ENCODE data around the gene GALNTL6. TPM values are rescaled to one million over a fixed set of nuclear protein-coding genes. Genes with fewer than 3 reads are reported as not detected.

GALNTL6 gene
- total and polyA plus RNA-seq, 2 of the 4 experiments (the other 2 are of a cell fraction): under 0.01 TPM; not detected in 1

- Histone ChIP-seq H3K36me3 (ENCODE audit: control insufficient read depth, insufficient read depth, low read length) (no peaks in the 10 kb centered on the region), H3K9ac (ENCODE audit: low read depth, low read length) (no peak overlapping the region), H3K27me3 (ENCODE audit: control insufficient read depth, insufficient read depth, low read length) (no peaks in the 10 kb centered on the region), H2AK9ac (replicated peaks; ENCODE audit: low read depth, low read length, poor library complexity) (no peak overlapping the region), H2AFZ (replicated peaks; ENCODE audit: low read length, poor library complexity) (no peak overlapping the region), H3K18ac (ENCODE audit: low read depth, low read length) (no peak overlapping the region), H4K8ac (ENCODE audit: low read depth in 2 of 2, low read length in 2 of 2) (no peak overlapping the region), H3K14ac (replicated peaks; ENCODE audit: low read depth, low read length) (no peak overlapping the region), H3K27ac (ENCODE audit: insufficient read depth, low read length) (no peak overlapping the region), H2BK5ac (ENCODE audit: low read depth, low read length, poor library complexity, severe bottlenecking) (no peak overlapping the region), H3K4me2 (ENCODE audit: low read depth, low read length) (no peak overlapping the region), H2BK120ac (ENCODE audit: low read depth, low read length) (no peak overlapping the region), H3K4me3 (ENCODE audit: insufficient read depth, low read depth, low read length) (no peak overlapping the region), H2BK20ac (ENCODE audit: low read depth, low read length) (no peak overlapping the region), H3K4ac (ENCODE audit: low read depth, low read length) (no peak overlapping the region), H4K5ac (ENCODE audit: low read depth, low read length) (no peak overlapping the region), H4K20me1 (ENCODE audit: insufficient read depth, low read length) (no peaks in the 10 kb centered on the region), H3K4me1 (ENCODE audit: control insufficient read depth, insufficient read depth, low read length) (no peaks in the 10 kb centered on the region), H4K91ac (ENCODE audit: insufficient read depth, low read depth, low read length) (no peak overlapping the region), H3K79me1 (ENCODE audit: low read depth in 1 of 2, low read length in 2 of 2) (no peaks in the 10 kb centered on the region), H2BK15ac (ENCODE audit: low read depth, low read length) (no peak overlapping the region), H3K23ac (ENCODE audit: low read depth, low read length) (no peak overlapping the region), H3K9me1 (ENCODE audit: insufficient read depth, low read length) (no peaks in the 10 kb centered on the region), H2AK5ac (ENCODE audit: low read depth, low read length) (no peak overlapping the region), H3K9me3 (ENCODE audit: control insufficient read depth, insufficient read depth, low read length) (no peaks in the 10 kb centered on the region), H3K56ac (ENCODE audit: extremely low read depth, insufficient read depth, low read length) (no peak overlapping the region)
- no peak for TF ChIP-seq CHD1 (IDR thresholded peaks at IDR 0.05; ENCODE audit: low read depth, low read length)
- no peak for TF ChIP-seq RAD21 (IDR thresholded peaks at IDR 0.05; ENCODE audit: low read length)
- TF ChIP-seq, protein P1, sequence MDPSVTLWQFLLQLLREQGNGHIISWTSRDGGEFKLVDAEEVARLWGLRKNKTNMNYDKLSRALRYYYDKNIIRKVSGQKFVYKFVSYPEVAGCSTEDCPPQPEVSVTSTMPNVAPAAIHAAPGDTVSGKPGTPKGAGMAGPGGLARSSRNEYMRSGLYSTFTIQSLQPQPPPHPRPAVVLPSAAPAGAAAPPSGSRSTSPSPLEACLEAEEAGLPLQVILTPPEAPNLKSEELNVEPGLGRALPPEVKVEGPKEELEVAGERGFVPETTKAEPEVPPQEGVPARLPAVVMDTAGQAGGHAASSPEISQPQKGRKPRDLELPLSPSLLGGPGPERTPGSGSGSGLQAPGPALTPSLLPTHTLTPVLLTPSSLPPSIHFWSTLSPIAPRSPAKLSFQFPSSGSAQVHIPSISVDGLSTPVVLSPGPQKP (IDR thresholded peaks at IDR 0.05; ENCODE audit: borderline replicate concordance, low read depth, low read length): no peak
- TF ChIP-seq MAFK (IDR thresholded peaks at IDR 0.05; ENCODE audit: low read depth, low read length): no peak
- TF ChIP-seq RCOR1 (IDR thresholded peaks at IDR 0.05; ENCODE audit: insufficient replicate concordance, low read length): no peak
- TF ChIP-seq POLR2A (IDR thresholded peaks at IDR 0.05; ENCODE audit: low read depth, low read length): no peak
- TF ChIP-seq CEBPB (IDR thresholded peaks at IDR 0.05; ENCODE audit: low read depth, low read length): no peak
- TF ChIP-seq NFE2L2 (IDR thresholded peaks at IDR 0.05; ENCODE audit: low read depth, low read length): no peak
- no peak for TF ChIP-seq RFX5 (IDR thresholded peaks at IDR 0.05; ENCODE audit: low read depth, low read length)
- TF ChIP-seq, protein P2, sequence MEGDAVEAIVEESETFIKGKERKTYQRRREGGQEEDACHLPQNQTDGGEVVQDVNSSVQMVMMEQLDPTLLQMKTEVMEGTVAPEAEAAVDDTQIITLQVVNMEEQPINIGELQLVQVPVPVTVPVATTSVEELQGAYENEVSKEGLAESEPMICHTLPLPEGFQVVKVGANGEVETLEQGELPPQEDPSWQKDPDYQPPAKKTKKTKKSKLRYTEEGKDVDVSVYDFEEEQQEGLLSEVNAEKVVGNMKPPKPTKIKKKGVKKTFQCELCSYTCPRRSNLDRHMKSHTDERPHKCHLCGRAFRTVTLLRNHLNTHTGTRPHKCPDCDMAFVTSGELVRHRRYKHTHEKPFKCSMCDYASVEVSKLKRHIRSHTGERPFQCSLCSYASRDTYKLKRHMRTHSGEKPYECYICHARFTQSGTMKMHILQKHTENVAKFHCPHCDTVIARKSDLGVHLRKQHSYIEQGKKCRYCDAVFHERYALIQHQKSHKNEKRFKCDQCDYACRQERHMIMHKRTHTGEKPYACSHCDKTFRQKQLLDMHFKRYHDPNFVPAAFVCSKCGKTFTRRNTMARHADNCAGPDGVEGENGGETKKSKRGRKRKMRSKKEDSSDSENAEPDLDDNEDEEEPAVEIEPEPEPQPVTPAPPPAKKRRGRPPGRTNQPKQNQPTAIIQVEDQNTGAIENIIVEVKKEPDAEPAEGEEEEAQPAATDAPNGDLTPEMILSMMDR (conservative IDR thresholded peaks at IDR 0.05; ENCODE audit: low read depth, low read length): no peak
- TF ChIP-seq BHLHE40 (IDR thresholded peaks at IDR 0.05; ENCODE audit: low read depth, low read length): no peak
- no peak for TF ChIP-seq USF2 (IDR thresholded peaks at IDR 0.05; ENCODE audit: low read depth, low read length)
- TF ChIP-seq MAZ (IDR thresholded peaks at IDR 0.05; ENCODE audit: borderline replicate concordance, low read depth, low read length): no peak
- no peak for TF ChIP-seq MXI1 (IDR thresholded peaks at IDR 0.05; ENCODE audit: borderline replicate concordance, low read depth, low read length)
- TF ChIP-seq FOS (IDR thresholded peaks at IDR 0.05; ENCODE audit: low read depth, low read length): no peak
- no peak for TF ChIP-seq SMC3 (IDR thresholded peaks at IDR 0.05; ENCODE audit: low read depth, low read length)
- no TSS peak for BruUV-seq (replicated peaks)
- ChIA-PET CTCF (no interaction called here), POLR2A (ENCODE audit: unreplicated experiment) (no interaction called here)
- ATAC-seq (ENCODE audit: low read depth) (no peak), DNase-seq (no peak)
- dilution Hi-C loops (cut with HindIII; ENCODE audit: low sequenced_read_pairs, unreplicated experiment) (no loop called here), in situ Hi-C loops (cut with MboI; ENCODE audit: low sequenced_read_pairs) (no loop called here), intact Hi-C loops (cut with micrococcal nuclease) (no loop called here)
- no CpG with 5 or more reads among the region's 1 CpG for WGBS, 2 experiments (ENCODE audit: extremely low coverage in 2 of 2, insufficient read length in 1 of 2)
These were observed 708.0 kb downstream of the GALNTL6 start for GRCh38 chr4:172521248-172521647.
